NCI-H1417 treated with DMSO at 0.1 percent for 48 hours (cell line): Measurements from ENCODE around the gene CEP128.

ENCODE experiments used
- DNase-seq: peaks from one replicate; lab custom pipeline; 2025; lab: John Stamatoyannopoulos, UW

Gene CEP128

GRCh38 chr14:80664576-80664975 is 277.0 kb downstream of the CEP128 start:
- no peak for DNase-seq

- no peak for DNase-seq
Observed at GRCh38 chr14:80663541-80663940, 278.0 kb downstream of the CEP128 start.

GRCh38 chr14:80659783-80660182 is 281.8 kb downstream of the CEP128 start:
- no peak for DNase-seq

- DNase-seq, result no peak
Observed at GRCh38 chr14:80658733-80659132, 282.8 kb downstream of the CEP128 start.

GRCh38 chr14:80658155-80658554 is 283.4 kb downstream of the CEP128 start:
- DNase-seq, result no peak

GRCh38 chr14:80653956-80654355 is 287.6 kb downstream of the CEP128 start:
- DNase-seq, result no peak

GRCh38 chr14:80645667-80646413 is 295.7 kb downstream of the CEP128 start:
- no peak for DNase-seq

GRCh38 chr14:80644826-80645225 is 296.7 kb downstream of the CEP128 start:
- DNase-seq, result no peak

- DNase-seq, result no peak
Observed at GRCh38 chr14:80638620-80639515, 302.7 kb downstream of the CEP128 start.

GRCh38 chr14:80637756-80638619 is 303.6 kb downstream of the CEP128 start:
- DNase-seq, result no peak

GRCh38 chr14:80636071-80636470 is 305.5 kb downstream of the CEP128 start:
- DNase-seq, result no peak

- DNase-seq, result no peak
Observed at GRCh38 chr14:80634106-80634758, 307.3 kb downstream of the CEP128 start.

- no peak for DNase-seq
Observed at GRCh38 chr14:80629606-80630005, 311.9 kb downstream of the CEP128 start.

GRCh38 chr14:80628547-80628946 is 313.0 kb downstream of the CEP128 start:
- DNase-seq, result no peak

GRCh38 chr14:80627745-80628144 is 313.8 kb downstream of the CEP128 start:
- no peak for DNase-seq

GRCh38 chr14:80624581-80624980 is 317.0 kb downstream of the CEP128 start:
- no peak for DNase-seq

GRCh38 chr14:80621701-80622100 is 319.8 kb downstream of the CEP128 start:
- no peak for DNase-seq

- no peak for DNase-seq
Observed at GRCh38 chr14:80620434-80620833, 321.1 kb downstream of the CEP128 start.

- no peak for DNase-seq
Observed at GRCh38 chr14:80618751-80619329, 322.7 kb downstream of the CEP128 start.

- DNase-seq, result no peak
Observed at GRCh38 chr14:80615831-80616230, 325.7 kb downstream of the CEP128 start.

- DNase-seq, result no peak
Observed at GRCh38 chr14:80609055-80609454, 332.5 kb downstream of the CEP128 start.
